Common myeloid progenitor, CD34-positive (primary cell): Measurements from ENCODE around the gene B3GALT6.
A peak's percentile ranks its signal among the peaks of the same experiment; 100 is the strongest.

Experiments
- CTCF ChIA-PET: fragments of 350-600 bp; sonication (Branson Sonifier 250); formaldehyde crosslinking; loops from one replicate; lab custom pipeline; 2021; ENCODE audit warnings: antibody characterized with exemption; lab: Charles Lee
- POLR2A ChIA-PET: fragments of 350-600 bp; sonication (Branson Sonifier 250); formaldehyde crosslinking; loops from one replicate; lab custom pipeline; 2021; ENCODE audit warnings: antibody characterized with exemption; lab: Charles Lee
- DNase-seq, 3 donors: peaks; one replicate each; pipeline versions ENCODE4 v3.0.0 to v3.0.0-alpha.2; 2013
- H3K27ac ChIP-seq, 2 experiments: 1 replicate in 1 of 2; 2 replicates in 1 of 2; pipeline ENCODE4 v1.7.0; 2013; ENCODE audit warnings: inconsistent platforms in 2 of 2, low read length in 2 of 2, mild to moderate bottlenecking in 2 of 2, low read depth in 1 of 2, moderate library complexity in 1 of 2; ENCODE audit not compliant: severe bottlenecking in 2 of 2, insufficient read depth in 1 of 2, poor library complexity in 1 of 2
- H3K27me3 ChIP-seq, 5 experiments: replicated peaks in 2 of 5; 1 replicate in 3 of 5; 2 replicates in 2 of 5; pipeline versions ENCODE4 v1.6.1 to v1.7.0; 2013; ENCODE audit warnings: low read length in 4 of 5, mild to moderate bottlenecking in 2 of 5, moderate library complexity in 2 of 5, inconsistent platforms in 1 of 5; ENCODE audit not compliant: insufficient read depth in 5 of 5, control insufficient read depth in 4 of 5
- H3K36me3 ChIP-seq, 4 experiments: 1 replicate in 2 of 4; 2 replicates in 2 of 4; pipeline versions ENCODE4 v1.6.1 to v1.7.0; 2013; ENCODE audit warnings: low read length in 3 of 4, control low read depth in 1 of 4, mild to moderate bottlenecking in 1 of 4; ENCODE audit not compliant: control insufficient read depth in 4 of 4, insufficient read depth in 4 of 4
- H3K4me1 ChIP-seq, 4 experiments: 1 replicate in 3 of 4; 2 replicates in 1 of 4; pipeline versions ENCODE4 v1.6.1 to v1.7.1; 2013; ENCODE audit warnings: low read length in 3 of 4, mild to moderate bottlenecking in 3 of 4, control low read depth in 1 of 4, inconsistent platforms in 1 of 4, moderate library complexity in 1 of 4; ENCODE audit not compliant: control insufficient read depth in 4 of 4, insufficient read depth in 4 of 4; ENCODE audit errors: control extremely low read depth in 1 of 4
- H3K4me3 ChIP-seq, 7 experiments: 1 replicate in 4 of 7; 2 replicates in 3 of 7; pipeline versions ENCODE4 v1.5.1 to v1.7.0; 2013; ENCODE audit warnings: mild to moderate bottlenecking in 7 of 7, low read length in 6 of 7, moderate library complexity in 6 of 7, inconsistent platforms in 2 of 7, low read depth in 2 of 7, control low read depth in 1 of 7; ENCODE audit not compliant: insufficient read depth in 4 of 7, control insufficient read depth in 1 of 7; ENCODE audit errors: extremely low read depth in 1 of 7
- H3K9me3 ChIP-seq, 5 experiments: 1 replicate in 4 of 5; 2 replicates in 1 of 5; pipeline versions ENCODE4 v1.6.1 to v1.7.1; 2013; ENCODE audit warnings: low read length in 4 of 5, mild to moderate bottlenecking in 2 of 5, inconsistent platforms in 1 of 5, low read depth in 1 of 5, moderate library complexity in 1 of 5; ENCODE audit not compliant: control insufficient read depth in 4 of 5, insufficient read depth in 2 of 5; ENCODE audit errors: control extremely low read depth in 1 of 5
- WGBS: methylation state at CpG from one replicate; pipeline ENCODE4 v1.1.5; 2013; ENCODE audit not compliant: insufficient coverage; 5-methylcytosine and 5-hydroxymethylcytosine counted together

B3GALT6 gene

DNA sequence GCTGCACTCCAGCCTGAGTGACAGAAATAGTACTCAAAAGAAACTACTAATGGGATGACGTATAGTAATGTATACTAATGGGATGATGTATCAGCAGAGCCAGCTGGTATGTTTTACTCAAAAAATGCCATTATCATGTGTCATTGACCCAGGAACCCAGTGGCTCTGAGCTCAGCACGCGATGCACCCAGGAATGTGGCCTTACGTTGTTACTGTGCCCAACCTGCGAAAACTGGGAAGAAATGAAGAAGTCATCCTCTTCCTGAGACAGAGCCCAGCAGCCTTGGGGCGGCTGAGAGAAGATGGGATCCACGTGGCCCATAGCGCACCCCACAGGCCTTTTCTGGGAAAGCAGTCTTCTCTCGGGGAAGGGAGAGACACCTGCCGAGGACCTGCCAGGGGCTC lies 32.8 kb downstream of the B3GALT6 start:
- no peak overlapping the region for H3K4me3 ChIP-seq
- ChIA-PET POLR2A (no interaction called here), CTCF (interaction anchor here (0.6 to 2.4 kb wide), 3 partner anchors 27 to 148 kb away, joined by 3 to 7 read pairs (median 3); no protein-coding TSS in a partner anchor)
- peaks cover 4 to 77% (median 49%) of the 10 kb centered on the region in 4 experiments for H3K36me3 ChIP-seq
- no peak overlapping the region for H3K27ac ChIP-seq
- peaks cover 0 to 6% (median 4%) of the 10 kb centered on the region in 4 experiments for H3K4me1 ChIP-seq
- DNase-seq = peak in 1 of 3 donors; percentile 24
- WGBS = 98% methylated on average over 10 of the region's 10 CpGs
- no peaks in the 10 kb centered on the region for H3K27me3 ChIP-seq
- no peaks in the 10 kb centered on the region for H3K9me3 ChIP-seq

DNA sequence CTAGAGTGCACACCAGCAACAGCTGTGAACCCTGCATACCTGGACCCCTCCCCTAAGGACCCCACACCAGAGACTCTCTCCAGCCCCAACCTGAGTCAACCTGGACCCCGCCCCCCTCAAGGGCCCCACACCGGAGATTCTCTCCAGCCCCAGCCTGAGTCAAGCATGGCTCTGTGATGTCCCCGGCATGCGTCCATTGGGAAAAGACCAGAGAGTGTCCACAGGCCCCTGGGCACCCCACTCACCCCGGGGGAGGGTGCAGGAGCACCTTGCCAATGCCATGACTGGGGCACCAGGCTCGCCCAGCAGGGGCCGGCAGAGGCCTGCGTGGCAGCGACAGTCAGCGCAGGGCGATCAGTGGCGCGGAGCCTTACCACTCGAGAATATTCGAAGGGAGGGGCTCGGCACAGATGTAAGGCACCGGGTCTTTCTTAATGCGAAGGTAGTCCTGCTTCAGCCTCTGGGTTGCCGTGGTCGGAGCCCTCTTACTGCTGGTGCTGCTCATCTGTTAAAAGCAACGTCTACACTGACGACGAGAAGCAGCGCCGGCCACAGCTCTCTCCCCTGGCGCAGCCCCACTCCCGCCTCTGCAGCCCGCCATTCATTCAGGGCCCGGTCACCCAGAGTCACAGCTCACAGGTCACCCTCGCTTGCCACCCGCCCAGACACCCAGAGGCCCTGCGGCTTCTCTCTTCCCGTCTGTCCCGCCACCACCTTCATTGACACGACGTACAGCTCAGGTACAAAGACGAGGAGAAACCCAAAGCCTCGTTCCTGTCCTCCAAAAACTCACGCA lies 35.6 kb downstream of the B3GALT6 start:
- H3K27ac ChIP-seq = no peak overlapping the region
- H3K27me3 ChIP-seq = no peaks in the 10 kb centered on the region
- no peak overlapping the region for H3K4me3 ChIP-seq
- peaks cover 9 to 69% (median 34%) of the 10 kb centered on the region in 4 experiments for H3K36me3 ChIP-seq
- no peak for DNase-seq
- 97% methylated on average over 37 of the region's 39 CpGs for WGBS
- POLR2A ChIA-PET = interaction anchor here (0.6 kb wide), 1 partner anchor 196 kb away, joined by 4 read pairs; no protein-coding TSS in a partner anchor
- CTCF ChIA-PET = interaction anchor here (1.2 kb wide), 1 partner anchor 146 kb away, joined by 3 read pairs; no protein-coding TSS in a partner anchor
- H3K9me3 ChIP-seq = no peaks in the 10 kb centered on the region
- peaks cover 4 to 19% (median 13%) of the 10 kb centered on the region in 4 experiments for H3K4me1 ChIP-seq

DNA sequence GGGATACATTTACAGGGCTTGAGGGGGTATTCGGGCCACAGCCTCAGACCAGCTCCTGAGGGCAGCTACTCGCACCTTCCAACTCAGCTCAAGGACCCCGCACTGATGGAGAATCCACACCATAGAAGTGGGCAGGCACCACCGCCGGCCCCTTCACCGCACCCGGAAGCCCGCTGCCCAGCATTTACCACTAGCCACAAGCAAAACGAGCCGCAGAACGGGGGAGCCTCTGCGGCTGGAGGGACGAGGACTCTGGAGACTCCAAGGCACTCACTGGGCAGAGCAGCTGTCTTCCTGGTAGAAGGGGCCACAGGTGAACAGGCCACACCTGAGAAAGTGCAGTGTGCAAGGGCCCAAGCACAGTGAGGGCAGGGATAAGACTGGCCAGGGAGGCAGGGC lies 36.2 kb downstream of the B3GALT6 start:
- Histone ChIP-seq H3K9me3 (no peaks in the 10 kb centered on the region), H3K36me3 (peaks cover 9 to 63% (median 30%) of the 10 kb centered on the region in 4 experiments), H3K4me1 (peaks cover 4 to 24% (median 17%) of the 10 kb centered on the region in 4 experiments), H3K27me3 (no peaks in the 10 kb centered on the region), H3K27ac (peak overlapping the region in 1 of 2 experiments; percentile 1), H3K4me3 (no peak overlapping the region)
- WGBS = 97% methylated on average over 13 of the region's 13 CpGs
- ChIA-PET CTCF (interaction anchor here (1.2 kb wide), 1 partner anchor 147 kb away, joined by 3 read pairs; no protein-coding TSS in a partner anchor), POLR2A (no interaction called here)
- DNase-seq = no peak

DNA sequence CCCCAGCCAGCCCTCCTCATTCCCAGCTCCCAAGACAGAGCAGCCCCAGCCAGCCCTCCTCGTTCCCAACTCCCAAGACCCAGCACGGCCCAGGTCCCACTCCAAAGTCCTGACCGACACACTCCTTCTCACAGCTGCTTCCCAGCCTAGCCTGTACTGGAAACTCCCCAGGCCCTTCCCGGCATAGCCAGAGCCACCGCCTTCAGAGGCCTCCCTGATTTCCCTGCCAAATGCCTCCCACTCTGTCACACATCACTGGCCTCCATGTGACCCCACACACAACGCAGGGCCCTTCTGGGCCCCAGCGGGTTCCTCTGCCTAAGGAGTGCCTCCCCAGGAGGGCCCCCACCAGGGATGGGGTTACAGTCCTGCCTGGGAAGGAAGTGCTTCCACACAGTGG lies 38.8 kb downstream of the B3GALT6 start:
- no peak for DNase-seq
- WGBS = 94% methylated on average over 5 of the region's 7 CpGs
- Histone ChIP-seq H3K27ac (peak overlapping the region; percentile 15 to 33), H3K4me1 (peaks cover 4 to 34% (median 26%) of the 10 kb centered on the region in 4 experiments), H3K27me3 (no peaks in the 10 kb centered on the region), H3K9me3 (no peaks in the 10 kb centered on the region), H3K36me3 (peaks cover 7 to 44% (median 15%) of the 10 kb centered on the region in 4 experiments), H3K4me3 (no peak overlapping the region)
- POLR2A ChIA-PET = no interaction called here
- CTCF ChIA-PET = interaction anchor here (1.6 to 2.1 kb wide), 3 partner anchors 8 to 20 kb away, joined by 4 to 10 read pairs (median 7); no protein-coding TSS in a partner anchor

DNA sequence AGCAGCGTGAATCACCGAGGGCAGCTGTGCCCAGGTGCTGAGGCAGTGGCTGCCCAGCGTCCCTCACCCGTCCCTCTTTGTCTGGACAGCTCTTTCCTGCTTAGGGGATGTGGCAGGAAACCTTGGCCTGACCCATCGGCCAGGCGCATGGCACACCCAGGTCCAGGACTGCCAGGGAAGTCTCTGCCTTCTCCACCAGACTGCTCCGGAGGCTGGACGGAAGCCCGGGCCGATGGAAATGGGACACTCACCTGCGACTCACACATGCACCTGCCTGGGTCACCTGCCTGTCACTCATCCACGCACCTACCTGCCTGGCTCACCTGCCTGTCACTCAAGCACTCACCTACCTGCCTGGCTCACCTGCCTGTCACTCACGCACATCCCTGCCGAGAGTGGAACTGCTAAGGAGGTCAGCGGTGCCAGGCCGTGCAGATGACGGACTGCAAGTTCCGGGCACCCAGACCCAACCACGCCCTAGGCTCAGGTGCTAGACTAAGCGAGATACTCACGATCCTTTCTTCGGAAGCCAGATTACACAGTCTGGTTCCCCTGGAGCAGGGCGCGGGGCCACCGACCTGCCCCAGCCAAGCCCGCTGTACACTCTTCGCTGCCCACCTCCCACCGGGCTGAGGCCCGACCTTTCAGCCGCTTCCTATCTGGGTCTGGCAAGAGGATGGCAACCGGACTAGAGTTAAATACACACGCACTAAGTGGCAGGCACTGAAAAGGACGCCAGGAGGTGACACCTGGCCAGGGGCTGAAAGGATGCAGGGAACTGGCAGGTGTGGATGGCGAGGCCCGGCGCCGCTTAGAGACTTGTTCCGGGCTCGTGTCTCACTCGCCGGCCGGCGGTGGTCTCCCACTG lies 40.5 kb downstream of the B3GALT6 start:
- Histone ChIP-seq H3K9me3 (no peaks in the 10 kb centered on the region), H3K27ac (peak overlapping the region; percentile 66 to 89), H3K4me1 (peaks cover 4 to 34% (median 26%) of the 10 kb centered on the region in 4 experiments), H3K27me3 (no peaks in the 10 kb centered on the region), H3K4me3 (peak overlapping the region; percentile 81 to 96 (median 89)), H3K36me3 (peaks cover 5 to 33% (median 7%) of the 10 kb centered on the region in 4 experiments)
- ChIA-PET CTCF (interaction anchor here (1.4 to 2.1 kb wide), 3 partner anchors 10 to 18 kb away, joined by 4 to 10 read pairs (median 5); no protein-coding TSS in a partner anchor), POLR2A (interaction anchor here (1.0 kb wide), 1 partner anchor 9 kb away, joined by 8 read pairs; no protein-coding TSS in a partner anchor)
- 51% methylated on average over 41 of the region's 43 CpGs for WGBS
- no peak for DNase-seq

DNA sequence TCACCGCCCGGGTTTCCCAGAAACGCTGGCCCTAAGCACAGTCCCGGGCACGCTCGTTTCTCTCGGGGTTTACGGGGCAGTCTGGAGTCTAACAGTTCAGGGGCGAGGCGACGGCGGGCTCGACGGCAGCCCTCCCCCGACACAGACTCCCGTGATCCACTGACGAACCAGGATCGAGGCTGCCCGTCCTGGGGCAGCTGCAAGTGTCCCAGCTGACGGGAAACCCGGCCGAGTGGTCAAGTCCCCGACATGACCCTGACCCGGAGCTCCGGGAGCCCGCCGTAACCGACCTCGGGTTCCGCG lies 41.1 kb downstream of the B3GALT6 start:
- DNase-seq = no peak
- no peaks in the 10 kb centered on the region for H3K9me3 ChIP-seq
- ChIA-PET CTCF (interaction anchor here (1.2 to 1.4 kb wide), 2 partner anchors 17 to 19 kb away, joined by 4 to 5 read pairs; no protein-coding TSS in a partner anchor), POLR2A (interaction anchor here (1.0 kb wide), 1 partner anchor 9 kb away, joined by 8 read pairs; no protein-coding TSS in a partner anchor)
- H3K27ac ChIP-seq = peak overlapping the region; percentile 66 to 89
- H3K27me3 ChIP-seq = no peaks in the 10 kb centered on the region
- 0% methylated on average over 31 of the region's 31 CpGs for WGBS
- peaks cover 4 to 34% (median 26%) of the 10 kb centered on the region in 4 experiments for H3K4me1 ChIP-seq
- peak overlapping the region; percentile 81 to 96 (median 89) for H3K4me3 ChIP-seq
- peaks cover 3 to 28% (median 4%) of the 10 kb centered on the region in 4 experiments for H3K36me3 ChIP-seq
